SK-N-DZ (cell line): ENCODE data around the gene MDFIC.

ENCODE experiments used
- DNase-seq: peaks from one replicate; pipeline ENCODE4 v3.0.0-alpha.2; 2015; ENCODE audit warnings: low spot score

Gene MDFIC

GRCh38 chr7:114949231-114949630, 27.3 kb downstream of the MDFIC start:
- DNase-seq: no peak

DNA sequence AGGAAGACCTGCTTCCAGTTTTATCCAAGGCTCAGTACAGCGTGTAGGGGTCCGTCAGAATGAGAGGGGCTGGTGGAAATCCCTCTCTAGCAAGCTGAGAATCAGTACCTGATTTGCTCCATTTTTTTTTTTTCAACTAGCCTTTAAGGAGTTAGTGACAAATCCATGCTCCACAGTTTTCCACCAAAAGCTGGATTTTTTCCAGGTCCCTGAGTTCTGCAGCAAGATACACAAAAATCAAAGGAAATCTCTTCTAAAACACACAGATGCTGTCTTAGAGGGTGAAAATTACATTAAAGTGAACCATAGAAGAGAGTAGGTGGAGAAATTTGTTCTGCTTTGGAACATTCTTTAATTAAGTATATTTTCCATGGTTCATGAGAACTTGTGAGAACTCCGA, 30.4 kb downstream of the MDFIC start:
- no peak for DNase-seq

GRCh38 chr7:114953724-114954123, 31.8 kb downstream of the MDFIC start:
- no peak for DNase-seq

DNA sequence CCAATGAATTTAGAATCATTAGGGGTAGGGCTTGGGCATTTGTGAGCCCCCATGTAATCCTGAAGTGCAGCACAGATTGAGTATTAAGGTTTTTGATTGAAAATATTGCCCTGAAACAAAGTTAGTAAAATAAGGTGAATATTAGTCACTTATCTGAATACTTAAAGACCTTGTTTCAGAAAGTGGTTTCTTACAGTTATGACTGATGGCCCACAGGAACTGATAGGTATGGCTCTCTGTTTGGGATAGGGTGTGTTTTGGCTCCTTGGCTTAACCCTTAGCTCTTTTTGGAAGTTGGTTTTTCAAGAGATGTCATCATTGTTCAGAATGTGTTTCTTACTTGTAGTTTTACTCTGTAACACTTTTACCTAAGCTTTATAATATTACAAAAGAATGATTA, 34.8 kb downstream of the MDFIC start:
- no peak for DNase-seq

- no peak for DNase-seq
These were observed 35.5 kb downstream of the MDFIC start for GRCh38 chr7:114957444-114957843.

GRCh38 chr7:114959931-114960330, 38.0 kb downstream of the MDFIC start:
- no peak for DNase-seq

GRCh38 chr7:114962441-114962840, 40.5 kb downstream of the MDFIC start:
- DNase-seq: no peak

DNA sequence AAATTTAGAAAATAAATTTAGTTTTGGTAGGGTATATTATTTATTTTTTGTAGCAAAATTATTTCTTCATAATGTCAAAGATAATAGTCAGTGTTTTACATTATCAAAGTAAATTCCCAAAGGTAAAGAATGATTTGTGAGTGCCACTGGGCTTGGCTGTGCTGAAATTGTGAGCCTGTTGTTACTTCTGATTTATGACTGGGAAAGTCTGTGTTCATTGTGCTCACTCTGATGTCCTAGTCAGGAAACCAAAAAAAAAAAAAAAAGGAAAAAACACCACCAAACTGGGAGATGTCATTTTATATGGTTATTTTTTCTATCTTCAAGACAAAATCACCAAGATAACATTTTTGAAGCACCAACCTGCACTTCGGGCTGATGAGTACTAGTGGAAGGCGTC, 44.3 kb downstream of the MDFIC start:
- no peak for DNase-seq

DNA sequence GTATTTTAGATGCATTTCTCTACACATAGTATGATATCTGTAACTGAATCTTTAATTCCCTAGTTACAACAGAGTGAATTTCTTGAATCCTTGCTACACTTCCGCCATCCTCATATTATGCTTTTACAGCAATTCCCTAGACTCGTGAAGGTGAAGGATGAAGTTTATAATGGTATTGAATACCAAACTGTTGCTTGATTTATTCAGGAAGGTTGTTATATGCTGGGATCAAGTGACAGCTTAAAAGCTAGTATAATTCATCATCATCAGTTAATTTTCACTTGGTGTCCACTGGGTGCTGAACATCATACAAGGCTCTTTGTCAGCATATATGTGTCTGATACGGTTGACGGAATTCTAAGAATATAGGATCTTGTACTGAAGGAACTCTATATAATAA, 47.2 kb downstream of the MDFIC start:
- DNase-seq: no peak

DNA sequence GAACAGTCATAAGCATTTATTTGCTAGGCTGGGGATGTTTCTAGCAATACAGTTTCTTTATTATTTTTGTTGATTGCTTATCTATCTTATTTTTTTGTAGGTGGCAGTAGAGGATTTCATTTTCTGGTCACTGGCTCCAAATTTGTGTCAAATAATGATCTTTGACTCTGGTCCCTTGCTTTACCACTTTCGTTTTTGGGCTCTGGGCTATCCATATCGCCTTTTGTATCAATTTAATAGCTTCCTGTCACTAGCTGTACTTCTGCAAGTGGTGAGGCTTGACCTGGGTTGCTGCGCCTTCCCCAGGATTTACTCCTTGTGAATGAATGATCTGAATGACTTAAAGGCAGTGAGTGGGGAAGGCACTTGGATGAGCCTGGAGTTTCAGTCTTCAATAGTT, 48.4 kb downstream of the MDFIC start:
- no peak for DNase-seq

- no peak for DNase-seq
These were observed 48.8 kb downstream of the MDFIC start for GRCh38 chr7:114970732-114971131.

DNA sequence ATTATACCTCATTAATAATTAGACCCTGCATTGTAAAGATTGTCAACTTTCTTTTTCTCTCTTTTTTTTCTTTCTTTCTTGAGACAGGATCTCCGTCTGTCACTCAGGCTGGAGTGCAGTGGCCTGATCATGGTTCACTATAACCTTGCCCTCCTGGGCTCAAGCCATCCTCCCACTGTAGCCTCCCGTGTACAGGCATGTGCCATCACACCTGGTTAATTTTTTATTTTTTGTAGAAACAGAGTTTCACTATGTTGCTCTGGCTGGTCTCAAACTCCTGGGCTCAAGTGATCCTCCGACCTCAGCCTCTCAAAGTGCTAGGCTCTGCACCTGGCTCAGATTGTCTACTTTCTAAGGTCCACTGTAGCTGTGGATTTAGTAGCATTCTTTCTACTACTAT, 50.7 kb downstream of the MDFIC start:
- DNase-seq: no peak

- DNase-seq: no peak
These were observed 51.3 kb downstream of the MDFIC start for GRCh38 chr7:114973147-114973546.

DNA sequence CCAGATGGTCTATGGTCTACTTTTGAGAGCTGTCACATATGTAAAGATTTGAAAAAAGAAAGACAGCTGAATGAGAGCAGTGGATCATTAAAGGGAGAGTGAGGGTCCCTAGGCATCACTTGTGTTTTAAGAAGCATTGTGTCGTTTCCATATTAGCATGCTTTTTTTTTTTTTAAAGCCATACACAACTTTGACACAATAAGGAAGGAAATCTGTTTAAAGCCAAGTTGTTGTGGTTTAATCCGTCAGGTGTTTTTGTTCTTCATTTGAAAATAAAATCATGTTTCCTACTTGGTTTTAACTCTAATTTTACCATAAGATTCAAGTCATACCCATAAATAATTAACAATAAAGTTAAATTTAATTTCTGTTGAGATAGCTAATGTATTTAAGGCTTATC, 53.5 kb downstream of the MDFIC start:
- DNase-seq: no peak

DNA sequence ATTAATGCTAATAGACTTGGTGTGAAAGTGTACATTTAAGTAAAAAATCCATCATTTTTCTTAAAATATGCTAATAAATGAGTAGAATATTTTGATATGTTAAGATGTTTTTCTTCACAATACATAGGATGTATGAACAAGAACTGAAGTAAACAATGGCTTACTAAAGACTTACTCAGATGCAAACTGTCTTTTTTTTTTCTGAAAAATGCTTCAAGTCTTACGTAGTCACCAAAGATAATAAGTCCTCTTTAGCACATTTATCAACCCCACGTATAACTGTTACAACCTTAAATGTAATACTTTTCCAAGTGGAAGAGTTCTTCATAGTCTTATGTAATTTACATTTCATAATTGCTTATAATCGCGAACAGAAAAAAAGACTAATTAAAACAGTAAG, 54.8 kb downstream of the MDFIC start:
- no peak for DNase-seq

DNA sequence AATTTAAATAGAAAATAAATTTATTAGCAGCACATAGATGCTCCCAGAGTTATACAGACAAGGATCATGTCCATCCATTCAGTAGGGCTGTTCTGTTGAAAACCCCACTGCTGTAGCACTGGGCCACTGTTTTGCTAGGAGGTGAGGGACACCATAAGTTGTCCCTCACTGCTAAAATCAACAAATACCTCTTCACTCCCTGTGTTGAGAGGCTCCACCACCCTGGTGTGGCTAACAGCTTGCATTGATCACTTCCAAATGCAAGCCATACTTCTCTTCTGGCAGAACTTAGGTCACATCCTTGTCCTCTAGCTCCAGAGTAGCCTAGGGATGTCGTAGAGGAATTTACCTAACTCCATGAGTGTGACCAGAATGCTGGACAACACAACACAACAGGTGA, 55.4 kb downstream of the MDFIC start:
- no peak for DNase-seq

GRCh38 chr7:114979388-114979787, 57.5 kb downstream of the MDFIC start:
- no peak for DNase-seq

DNA sequence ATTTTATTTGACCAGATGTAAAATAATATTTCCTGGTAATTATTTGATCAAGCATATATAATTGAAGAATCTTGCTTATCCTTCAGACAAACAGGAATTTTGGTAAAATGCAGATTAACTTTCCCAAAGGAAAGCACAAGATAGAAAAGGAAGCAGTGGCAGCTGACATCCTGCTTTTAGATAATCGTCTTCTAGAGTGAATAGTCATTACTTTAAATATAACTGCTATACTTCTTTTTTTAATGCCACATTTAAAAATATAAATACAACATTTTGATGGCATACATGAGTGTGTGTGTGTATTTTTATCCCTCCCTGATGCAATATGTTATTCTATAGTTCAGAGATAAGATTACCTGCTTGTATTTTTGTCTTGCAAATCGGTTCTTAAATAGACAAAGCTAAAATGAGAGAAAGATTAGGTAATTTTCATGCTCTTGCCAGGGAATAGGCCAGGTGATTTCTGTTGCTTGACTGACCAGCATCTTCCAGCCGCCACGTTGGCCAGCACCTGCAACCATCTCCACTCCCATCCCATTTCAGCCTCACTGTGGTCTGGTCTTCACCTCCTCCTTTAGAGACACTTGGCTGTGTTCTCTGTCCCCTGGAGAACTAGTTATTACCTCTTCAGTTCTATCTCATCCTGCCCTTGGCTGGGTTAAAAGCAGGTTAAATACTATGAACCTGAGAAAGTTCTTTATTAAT, 58.1 kb downstream of the MDFIC start:
- DNase-seq: no peak

DNA sequence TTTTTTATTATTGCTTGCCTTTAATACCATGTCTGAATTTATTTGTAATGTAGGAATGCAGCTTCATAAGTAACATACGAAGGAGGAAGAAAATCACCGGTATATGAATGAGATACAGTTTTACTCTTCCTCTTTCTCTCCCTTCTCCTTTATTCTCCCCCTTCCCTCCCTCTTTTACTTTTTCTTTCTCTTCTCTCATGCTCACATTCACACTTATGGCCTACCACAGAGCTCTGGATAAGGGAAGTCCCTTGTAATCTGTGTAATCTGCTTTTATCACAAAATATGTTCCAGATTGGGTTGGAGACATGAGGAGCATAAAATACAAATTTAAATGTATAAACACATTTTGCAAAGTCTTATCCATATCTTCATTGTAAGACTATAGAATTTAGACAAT, 59.4 kb downstream of the MDFIC start:
- no peak for DNase-seq

GRCh38 chr7:114985116-114985715, 63.3 kb downstream of the MDFIC start:
- no peak for DNase-seq

DNA sequence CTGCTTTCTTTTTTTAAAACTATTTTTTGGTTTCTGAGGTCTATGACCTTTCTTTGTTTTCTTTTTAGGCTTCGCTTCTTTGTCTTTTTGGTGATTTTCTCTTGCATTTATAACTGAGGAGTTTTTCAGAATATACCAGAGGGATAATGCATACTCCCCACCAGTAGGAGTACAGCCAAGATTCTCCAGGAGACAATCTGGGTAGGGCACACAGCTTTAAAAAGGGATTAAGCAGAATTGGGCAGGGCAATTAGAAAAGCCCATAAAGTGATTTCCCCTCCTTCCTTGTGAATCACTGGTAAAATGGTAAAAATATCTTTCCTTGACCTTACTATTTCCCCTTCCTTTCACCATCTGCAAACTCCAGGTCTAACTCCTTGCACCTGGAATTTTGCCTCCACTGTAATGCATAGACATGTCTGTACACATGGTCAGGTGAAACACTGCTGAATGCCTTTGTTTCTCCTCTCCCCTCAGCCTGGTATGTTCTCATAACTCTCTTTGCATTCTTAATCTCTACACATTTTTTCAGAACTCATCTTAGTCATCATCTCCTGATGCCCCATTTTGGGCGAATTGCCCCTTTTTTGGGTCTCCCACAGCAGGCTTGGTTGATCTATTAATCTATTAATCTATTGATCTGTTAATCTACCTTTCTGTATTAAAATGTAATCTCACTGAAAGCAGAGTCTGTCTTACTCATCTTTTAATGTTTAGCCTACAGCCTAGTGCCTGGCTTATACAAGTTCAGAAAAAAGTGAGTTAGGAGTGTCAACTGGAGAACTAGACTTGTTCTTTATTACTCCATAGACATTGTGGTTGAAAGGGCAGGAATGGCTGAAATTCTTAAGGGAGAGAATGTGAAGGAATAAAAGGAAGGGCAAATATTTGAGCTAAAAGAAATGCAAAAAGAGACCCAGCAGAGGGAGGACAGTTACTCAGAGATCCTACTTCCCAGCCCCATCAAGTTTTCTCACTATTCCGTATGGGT, 64.6 kb downstream of the MDFIC start:
- DNase-seq: no peak

DNA sequence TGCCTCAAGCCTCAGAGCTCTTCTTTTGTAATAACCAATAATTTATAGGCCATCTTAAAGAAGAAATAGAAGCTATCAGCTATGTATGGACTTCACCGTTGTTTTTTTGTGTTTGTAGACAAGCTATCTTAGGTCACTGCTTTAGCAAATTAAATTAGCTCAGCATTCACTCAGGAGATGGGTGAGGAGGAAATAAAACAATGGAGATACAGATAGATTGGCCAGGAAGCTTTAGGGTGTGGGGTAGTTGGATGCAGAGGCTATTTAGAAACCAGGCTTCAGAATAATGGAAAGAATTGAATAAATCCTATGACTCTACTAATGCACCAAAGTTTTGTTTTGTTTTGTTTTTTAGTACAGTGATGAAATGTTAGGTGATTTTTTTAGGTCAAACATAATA, 66.1 kb downstream of the MDFIC start:
- no peak for DNase-seq
